Measurements from ENCODE around the gene RCOR2.

GRCh38 chr11:63910675-63911074 is 6.3 kb downstream of the RCOR2 start:
- TF ChIP-seq POLR2A (IDR thresholded peaks at IDR 0.05; ENCODE audit: low read depth, low read length) (no peak), POLR2AphosphoS5 (IDR thresholded peaks at IDR 0.05; ENCODE audit: low read depth, low read length) (no peak)

Measured in GM12891 (cell line).